Right atrium auricular region (tissue), 2 donors: Measurements from ENCODE around the gene MTMR12. TPM values are rescaled to one million over a fixed set of nuclear protein-coding genes. Genes with fewer than 3 reads are reported as not detected.
A peak's percentile ranks its signal among the peaks of the same experiment; 100 is the strongest.
"Not testable (repeated sequence)": the region's sequence is repeated elsewhere in the genome, so short reads cannot be mapped to it uniquely, and the experiment has no call there.

Source experiments
- DNase-seq: peaks from one replicate; pipeline ENCODE4 v3.0.0-alpha.2; 2019; ENCODE audit warnings: low spot score
- H3K27ac ChIP-seq, 2 donors: fragments of 200-600 bp; sonication (generic); 1 replicate in 1 of 2; 2 replicates in 1 of 2; pipeline ENCODE4 v1.5.1; 2016 to 2019
- H3K27me3 ChIP-seq, 2 donors: fragments of 200-600 bp; sonication (generic); one replicate each; pipeline versions ENCODE4 v1.5.1 to v1.6.0; 2017 to 2019
- H3K36me3 ChIP-seq: fragments of 200-600 bp; sonication (generic); one replicate; pipeline ENCODE4 v1.5.1; 2016
- H3K4me1 ChIP-seq, 2 donors: fragments of 200-600 bp; sonication (generic); one replicate each; pipeline versions ENCODE4 v1.5.1 to v1.6.0; 2017 to 2019
- H3K4me3 ChIP-seq, 2 donors: fragments of 200-600 bp; sonication (generic); 1 replicate in 1 of 2; 2 replicates in 1 of 2; pipeline ENCODE4 v1.5.1; 2017 to 2019; ENCODE audit warnings: mild to moderate bottlenecking in 1 of 2, moderate library complexity in 1 of 2
- H3K9me3 ChIP-seq, 2 donors: fragments of 200-600 bp; sonication (generic); one replicate each; pipeline ENCODE4 v1.5.1; 2019
- total RNA-seq, 2 donors: library from RNA; depleted of rRNA; stranded (reverse); fragments of >200 nt; gene quantifications; one replicate each; pipeline ENCODE4 v1.1.0, GENCODE V29; 2016
- TF ChIP-seq, protein P1 (sequence below), 2 donors: fragments of 200-600 bp; sonication (generic); IDR thresholded peaks; one replicate each; pipeline ENCODE4 v1.5.1; 2019; ENCODE audit warnings: antibody characterized with exemption in 2 of 2

The MTMR12 gene
- total RNA-seq, 2 donors from 2014 or later = 12.6 to 25.5 TPM

DNA sequence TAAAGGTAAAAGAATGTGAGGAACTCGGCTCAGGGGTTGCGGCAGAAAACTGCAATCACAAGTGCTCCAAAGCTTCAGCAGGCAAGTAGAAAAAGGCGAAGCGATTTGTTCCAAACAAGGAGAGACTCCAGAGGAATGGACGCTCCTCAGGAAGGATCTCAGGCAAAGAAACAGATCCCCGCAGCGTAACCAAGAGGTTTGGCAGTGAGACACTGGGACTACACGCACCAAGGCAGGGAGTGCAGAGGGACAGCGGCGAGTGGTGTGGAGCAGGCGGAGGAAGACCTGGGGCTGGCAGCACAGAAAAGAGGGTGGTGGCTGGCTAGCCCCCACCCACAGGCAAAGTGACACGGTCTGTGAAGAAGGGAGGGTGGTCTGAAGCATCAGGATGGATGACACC lies 83.9 kb downstream of the MTMR12 start:
- DNase-seq = no peak
- H3K4me1 ChIP-seq = peaks cover 0 to 42% of the 10 kb centered on the region in 2 donors
- H3K27me3 ChIP-seq = no peaks in the 10 kb centered on the region
- H3K4me3 ChIP-seq = no peak overlapping the region
- no peaks in the 10 kb centered on the region for H3K9me3 ChIP-seq
- H3K27ac ChIP-seq = no peak overlapping the region
- TF ChIP-seq, protein P1, sequence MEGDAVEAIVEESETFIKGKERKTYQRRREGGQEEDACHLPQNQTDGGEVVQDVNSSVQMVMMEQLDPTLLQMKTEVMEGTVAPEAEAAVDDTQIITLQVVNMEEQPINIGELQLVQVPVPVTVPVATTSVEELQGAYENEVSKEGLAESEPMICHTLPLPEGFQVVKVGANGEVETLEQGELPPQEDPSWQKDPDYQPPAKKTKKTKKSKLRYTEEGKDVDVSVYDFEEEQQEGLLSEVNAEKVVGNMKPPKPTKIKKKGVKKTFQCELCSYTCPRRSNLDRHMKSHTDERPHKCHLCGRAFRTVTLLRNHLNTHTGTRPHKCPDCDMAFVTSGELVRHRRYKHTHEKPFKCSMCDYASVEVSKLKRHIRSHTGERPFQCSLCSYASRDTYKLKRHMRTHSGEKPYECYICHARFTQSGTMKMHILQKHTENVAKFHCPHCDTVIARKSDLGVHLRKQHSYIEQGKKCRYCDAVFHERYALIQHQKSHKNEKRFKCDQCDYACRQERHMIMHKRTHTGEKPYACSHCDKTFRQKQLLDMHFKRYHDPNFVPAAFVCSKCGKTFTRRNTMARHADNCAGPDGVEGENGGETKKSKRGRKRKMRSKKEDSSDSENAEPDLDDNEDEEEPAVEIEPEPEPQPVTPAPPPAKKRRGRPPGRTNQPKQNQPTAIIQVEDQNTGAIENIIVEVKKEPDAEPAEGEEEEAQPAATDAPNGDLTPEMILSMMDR (IDR thresholded peaks at IDR 0.05) = no peak
- peaks cover 19% of the 10 kb centered on the region for H3K36me3 ChIP-seq

DNA sequence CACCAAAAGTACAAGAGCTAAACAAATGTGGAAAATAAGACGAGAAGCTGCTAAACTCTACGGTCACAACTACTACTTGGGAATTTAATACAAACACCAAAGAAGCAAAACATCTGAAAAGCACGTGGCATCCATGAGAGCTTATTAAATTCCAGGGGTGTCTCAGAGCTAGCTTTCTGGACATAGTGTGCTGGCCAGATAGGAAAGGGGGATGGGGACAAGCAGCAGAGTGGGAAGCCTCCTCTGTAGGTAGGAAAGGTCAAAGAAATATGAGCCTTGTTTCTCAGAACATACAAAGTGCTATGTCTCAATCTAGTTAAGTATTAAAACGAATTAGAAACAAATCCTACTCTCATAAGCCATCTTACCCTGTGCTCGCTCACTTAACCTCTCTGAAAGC lies 87.3 kb downstream of the MTMR12 start:
- TF ChIP-seq, protein P1 (IDR thresholded peaks at IDR 0.05) = no peak
- Histone ChIP-seq H3K27me3 (no peaks in the 10 kb centered on the region), H3K9me3 (no peaks in the 10 kb centered on the region), H3K36me3 (peaks cover 17% of the 10 kb centered on the region), H3K4me3 (no peak overlapping the region), H3K4me1 (peaks cover 0 to 21% of the 10 kb centered on the region in 2 donors), H3K27ac (peak overlapping the region; percentile 64 to 81)
- no peak for DNase-seq

DNA sequence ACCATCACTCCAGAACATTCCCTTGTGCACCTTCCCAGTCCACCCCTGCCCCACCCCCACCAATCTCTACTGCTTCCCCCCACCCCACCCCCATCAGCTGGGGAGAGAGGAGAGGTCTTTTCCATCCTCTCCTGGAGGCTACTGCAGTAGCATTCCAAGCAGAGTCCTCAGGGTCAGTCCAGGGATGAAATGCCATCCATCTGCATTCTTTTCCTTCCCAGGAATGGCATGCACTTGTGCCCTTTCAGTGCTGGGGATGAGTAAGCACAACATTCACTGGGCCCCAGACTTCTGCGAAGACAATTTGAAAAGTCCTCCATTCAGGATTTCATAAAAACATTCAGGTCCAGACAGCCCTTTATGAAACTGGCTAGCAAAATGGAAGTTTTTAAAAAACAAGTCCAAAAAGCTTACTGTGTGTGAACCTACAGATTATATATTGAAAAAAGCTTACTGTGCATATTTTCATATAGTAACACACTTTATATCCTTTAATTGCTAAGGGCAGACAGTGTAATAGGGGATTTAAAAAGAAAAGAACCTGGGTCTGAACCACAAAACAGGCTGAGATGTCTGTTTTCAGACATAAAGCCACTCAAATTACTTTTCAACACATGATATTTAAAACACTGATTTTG lies 88.6 kb downstream of the MTMR12 start:
- DNase-seq = no peak
- no peak overlapping the region for H3K4me3 ChIP-seq
- peaks cover 0 to 21% of the 10 kb centered on the region in 2 donors for H3K4me1 ChIP-seq
- H3K27me3 ChIP-seq = no peaks in the 10 kb centered on the region
- no peaks in the 10 kb centered on the region for H3K9me3 ChIP-seq
- H3K27ac ChIP-seq = peak overlapping the region; percentile 64 to 81
- TF ChIP-seq, protein P1 (IDR thresholded peaks at IDR 0.05) = no peak
- peaks cover 5% of the 10 kb centered on the region for H3K36me3 ChIP-seq

DNA sequence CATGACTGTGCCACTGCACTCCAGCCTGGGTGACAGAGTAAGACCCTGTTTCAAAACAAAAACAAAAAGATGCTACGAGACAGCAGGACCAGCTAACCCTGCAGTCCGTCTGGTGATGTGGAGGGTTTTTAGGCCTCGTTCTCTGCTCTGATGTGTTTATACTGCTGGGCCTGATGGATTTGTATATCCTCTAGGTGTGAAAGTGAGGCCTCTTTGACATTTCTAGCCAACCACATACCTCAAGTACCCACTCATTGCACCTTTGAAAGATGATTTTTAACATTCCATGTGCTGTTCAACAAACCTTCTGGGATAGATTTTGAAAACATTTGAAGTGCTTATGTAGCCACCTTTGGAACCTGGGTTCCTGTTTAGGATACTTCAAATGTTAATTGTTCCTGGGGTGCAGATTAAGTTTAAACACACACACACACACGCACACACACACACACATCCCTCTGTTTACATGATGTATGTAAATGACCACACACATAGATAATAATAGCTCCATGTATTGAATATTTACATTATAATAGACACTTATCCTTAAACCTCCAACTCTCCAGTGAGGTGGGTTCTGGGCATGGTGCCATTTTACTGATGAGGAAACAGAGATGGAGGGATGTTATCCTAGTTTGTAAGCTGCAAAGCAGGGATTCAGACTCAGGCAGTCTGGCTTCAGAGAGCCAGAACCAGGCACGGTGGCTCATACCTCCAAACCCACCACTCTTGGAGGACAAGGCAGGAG lies 89.8 kb downstream of the MTMR12 start:
- H3K36me3 ChIP-seq = no peaks in the 10 kb centered on the region
- H3K27me3 ChIP-seq = no peaks in the 10 kb centered on the region
- no peaks in the 10 kb centered on the region for H3K9me3 ChIP-seq
- H3K4me1 ChIP-seq = peaks cover 0 to 25% of the 10 kb centered on the region in 2 donors
- no peak overlapping the region for H3K4me3 ChIP-seq
- TF ChIP-seq, protein P1 (IDR thresholded peaks at IDR 0.05) = no peak
- no peak for DNase-seq
- H3K27ac ChIP-seq = peak overlapping the region in 1 of 2 donors; percentile 81

DNA sequence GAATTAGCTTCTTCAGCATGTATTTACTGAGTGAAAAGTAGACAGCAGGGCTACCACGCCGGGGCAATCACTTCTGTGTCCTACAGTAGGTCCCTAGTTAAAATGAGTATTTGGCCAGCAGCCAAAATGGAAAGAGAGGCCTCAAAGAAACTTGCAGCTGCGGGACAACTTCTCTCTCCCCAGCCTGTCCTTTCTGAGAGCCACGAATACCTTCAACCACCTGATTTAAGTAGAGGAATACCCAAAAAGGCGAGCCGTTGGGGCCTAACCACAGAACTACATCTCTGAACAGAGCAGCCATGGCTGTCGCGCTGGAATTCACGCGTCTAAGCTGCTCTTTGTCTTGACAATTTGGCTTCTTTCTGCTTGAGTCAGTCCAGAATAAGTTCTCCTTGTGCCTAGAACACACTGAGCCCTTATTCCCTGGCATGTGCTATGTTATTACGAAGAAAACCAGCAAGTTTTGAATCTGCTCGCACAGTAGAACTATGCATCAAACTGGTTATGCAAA lies 94.8 kb downstream of the MTMR12 start:
- Histone ChIP-seq H3K36me3 (no peaks in the 10 kb centered on the region), H3K4me3 (no peak overlapping the region), H3K9me3 (no peaks in the 10 kb centered on the region), H3K4me1 (peaks cover 0 to 6% of the 10 kb centered on the region in 2 donors), H3K27ac (peak overlapping the region; percentile 42 to 43), H3K27me3 (no peaks in the 10 kb centered on the region)
- TF ChIP-seq, protein P1 (IDR thresholded peaks at IDR 0.05) = no peak
- no peak for DNase-seq

DNA sequence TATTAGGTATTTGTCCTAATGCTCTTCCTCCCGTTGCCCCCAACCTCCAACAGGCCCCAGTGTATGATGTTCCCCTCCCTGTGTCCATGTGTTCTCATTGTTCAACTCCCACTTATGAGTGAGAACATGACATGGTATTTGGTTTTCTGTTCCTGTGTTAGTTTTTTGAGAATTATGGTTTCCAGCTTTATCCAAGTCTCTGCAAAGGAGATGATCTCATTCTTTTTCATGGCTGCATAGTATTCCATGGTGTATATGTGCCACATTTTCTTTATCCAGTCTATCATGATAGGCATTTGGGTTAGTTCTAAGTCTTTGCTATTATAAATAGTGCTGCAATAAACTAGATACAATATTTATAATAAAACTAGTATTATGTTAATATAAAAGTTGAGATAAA lies 98.4 kb downstream of the MTMR12 start:
- not testable (repeated sequence) for H3K27ac ChIP-seq, H3K27me3 ChIP-seq, H3K4me3 ChIP-seq, DNase-seq, H3K9me3 ChIP-seq, H3K36me3 ChIP-seq
- peaks cover 0 to 11% of the 10 kb centered on the region in 2 donors for H3K4me1 ChIP-seq
